Nephron (organoid): ENCODE results near the gene ACBD3.

Source experiments
- H3K27ac Mint-ChIP-seq, 3 experiments: 2 replicates each; pipeline ENCODE4 v1.8.0; 2020; ENCODE audit warnings: mixed read lengths in 3 of 3, mild to moderate bottlenecking in 2 of 3, moderate library complexity in 1 of 3
- H3K27me3 Mint-ChIP-seq: 2 replicates; pipeline ENCODE4 v1.8.0; 2021; ENCODE audit warnings: low read depth, mild to moderate bottlenecking, moderate library complexity, mixed read lengths
- H3K36me3 Mint-ChIP-seq: 2 replicates; pipeline ENCODE4 v1.8.0; 2020; ENCODE audit warnings: low read depth, mixed read lengths
- H3K4me1 Mint-ChIP-seq: 2 replicates; pipeline ENCODE4 v1.8.0; 2020; ENCODE audit warnings: mixed read lengths
- H3K4me3 Mint-ChIP-seq, 3 experiments: 2 replicates each; pipeline ENCODE4 v1.8.0; 2020; ENCODE audit warnings: mild to moderate bottlenecking in 3 of 3, mixed read lengths in 3 of 3, moderate library complexity in 2 of 3
- H3K9me3 Mint-ChIP-seq: 2 replicates; pipeline ENCODE4 v1.8.0; 2020; ENCODE audit warnings: mixed read lengths
- CTCF ChIP-seq, 3 experiments: fragments of 200-600 bp; sonication (generic); IDR thresholded peaks; one replicate each; pipeline ENCODE4 v1.5.0; 2021; ENCODE audit warnings: antibody characterized with exemption in 3 of 3; ENCODE audit not compliant: unreplicated experiment in 3 of 3

Gene ACBD3

GRCh38 chr1:226111098-226111882 is 75.3 kb downstream of the ACBD3 start:
- Mint-ChIP-seq H3K4me3 (peak overlapping the region; percentile 78 to 79 (median 79)), H3K27me3 (peaks cover 3% of the 10 kb centered on the region), H3K36me3 (no peaks in the 10 kb centered on the region), H3K9me3 (no peaks in the 10 kb centered on the region), H3K4me1 (peaks cover 41% of the 10 kb centered on the region), H3K27ac (peak overlapping the region; percentile 40 to 90 (median 86))
- no peak for TF ChIP-seq CTCF (IDR thresholded peaks at IDR 0.05; ENCODE audit: unreplicated experiment in 3 of 3)

GRCh38 chr1:226110249-226111097 is 76.1 kb downstream of the ACBD3 start:
- Mint-ChIP-seq H3K4me3 (peak overlapping the region; percentile 79 to 97 (median 84)), H3K27me3 (no peaks in the 10 kb centered on the region), H3K4me1 (peaks cover 41% of the 10 kb centered on the region), H3K27ac (peak overlapping the region; percentile 86 to 92 (median 90)), H3K36me3 (no peaks in the 10 kb centered on the region), H3K9me3 (no peaks in the 10 kb centered on the region)
- no peak for TF ChIP-seq CTCF (IDR thresholded peaks at IDR 0.05; ENCODE audit: unreplicated experiment in 3 of 3)

GRCh38 chr1:226109829-226110248 is 76.7 kb downstream of the ACBD3 start:
- Mint-ChIP-seq H3K27me3 (peaks cover 2% of the 10 kb centered on the region), H3K4me1 (peaks cover 46% of the 10 kb centered on the region), H3K4me3 (peak overlapping the region; percentile 89 to 97 (median 94)), H3K36me3 (no peaks in the 10 kb centered on the region), H3K27ac (peak overlapping the region; percentile 92 to 99 (median 97)), H3K9me3 (no peaks in the 10 kb centered on the region)
- TF ChIP-seq CTCF (IDR thresholded peaks at IDR 0.05; ENCODE audit: unreplicated experiment in 3 of 3) = peak in 1 of 3 experiments; percentile 11

GRCh38 chr1:226108935-226109828 is 77.4 kb downstream of the ACBD3 start:
- Mint-ChIP-seq H3K4me3 (peak overlapping the region; percentile 89 to 97 (median 94)), H3K9me3 (no peaks in the 10 kb centered on the region), H3K4me1 (peaks cover 52% of the 10 kb centered on the region), H3K36me3 (no peaks in the 10 kb centered on the region), H3K27me3 (peaks cover 6% of the 10 kb centered on the region), H3K27ac (peak overlapping the region; percentile 92 to 99 (median 97))
- TF ChIP-seq CTCF (IDR thresholded peaks at IDR 0.05; ENCODE audit: unreplicated experiment in 3 of 3) = no peak
